ENCODE data around the gene SRPX2.
"Not testable (repeated sequence)": the region's sequence is repeated elsewhere in the genome, so short reads cannot be mapped to it uniquely, and the experiment has no call there.

The SRPX2 gene

DNA sequence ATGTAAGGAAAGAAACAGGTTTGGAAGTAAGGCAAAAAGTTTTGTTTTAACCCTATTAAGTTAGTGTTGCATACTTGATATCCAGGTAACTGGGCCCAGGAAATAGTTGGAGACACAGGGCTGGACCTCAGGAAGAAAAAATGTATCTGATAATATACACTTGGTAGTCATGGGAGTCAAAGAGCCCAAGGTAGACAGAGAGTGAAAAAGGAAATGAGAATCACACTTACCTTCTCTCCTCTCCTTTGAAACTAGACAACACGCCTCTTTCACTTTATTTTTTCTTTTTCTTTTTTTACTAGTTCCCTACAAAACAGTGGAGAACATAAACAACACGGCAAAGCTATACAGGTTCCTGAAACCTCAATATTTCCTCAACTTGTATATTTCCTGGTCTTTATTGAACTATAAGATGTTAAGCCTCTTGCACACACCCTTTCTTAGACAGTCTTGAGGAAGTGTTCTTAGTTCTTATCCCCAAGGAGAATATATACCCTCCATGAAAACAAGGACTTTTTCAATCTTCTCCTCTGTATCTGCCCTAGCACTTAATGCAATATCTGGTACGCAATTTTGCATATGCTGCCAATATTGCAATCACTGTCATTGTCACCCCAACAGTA lies 60.7 kb downstream of the SRPX2 start:
- no peak for DNase-seq

GRCh38 chrX:100710816-100711215 lies 66.8 kb downstream of the SRPX2 start:
- no peak for DNase-seq

DNA sequence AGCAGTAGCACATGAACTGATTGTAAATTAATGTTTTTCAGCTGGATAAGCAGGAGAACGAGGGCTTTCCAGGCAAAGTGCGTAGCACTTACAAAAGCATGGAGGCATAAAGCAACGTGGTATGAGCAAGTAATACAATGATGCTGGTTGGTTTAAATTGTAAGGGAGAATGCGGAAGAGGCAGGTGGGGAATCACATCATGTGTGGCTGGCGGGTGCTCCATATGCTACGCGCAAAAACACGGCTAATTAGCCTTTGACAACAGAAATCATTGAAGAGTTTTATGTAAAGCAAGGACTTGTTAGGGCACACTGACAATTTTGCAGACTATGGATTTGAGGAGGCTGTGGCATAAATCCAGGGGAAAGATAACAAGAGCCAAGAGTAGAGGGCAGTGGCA lies 73.4 kb downstream of the SRPX2 start:
- DNase-seq = no peak

DNA sequence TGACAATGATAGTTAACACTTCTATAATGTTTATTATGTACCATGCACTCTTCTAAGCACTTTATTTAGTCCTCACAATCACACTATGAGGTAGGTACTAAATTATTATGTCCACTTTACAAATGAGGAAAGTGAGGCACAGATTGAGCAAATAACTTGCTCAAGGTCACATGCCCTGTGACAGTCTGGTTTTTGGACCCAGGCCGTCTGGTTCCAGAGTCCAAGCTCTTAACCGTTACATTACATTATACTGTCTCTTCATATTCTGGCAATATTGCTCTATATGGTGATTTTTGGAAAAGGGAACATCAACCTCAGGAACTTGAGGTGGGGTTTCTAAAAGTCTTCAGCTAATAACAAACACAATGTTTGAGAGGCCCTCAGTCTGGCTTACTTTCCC lies 75.1 kb downstream of the SRPX2 start:
- no peak for DNase-seq

DNA sequence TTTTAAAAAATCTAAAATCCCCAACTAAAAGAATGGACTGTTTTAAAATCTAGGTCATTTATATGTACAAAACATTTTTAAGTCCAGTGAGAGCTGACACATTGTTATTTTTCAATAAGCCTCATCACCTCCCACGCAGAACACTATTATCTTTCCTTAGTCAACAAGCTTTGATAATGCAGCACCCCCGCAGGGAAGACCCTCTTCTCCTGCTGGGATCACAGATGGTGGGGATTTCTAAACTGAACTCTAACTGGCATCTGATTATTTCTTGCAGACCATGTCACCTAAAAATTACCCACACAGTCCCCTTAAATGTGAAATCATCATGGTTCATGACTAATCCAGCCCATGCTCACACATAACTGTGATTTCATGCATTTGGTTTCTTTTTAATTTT lies 76.3 kb downstream of the SRPX2 start:
- DNase-seq = no peak

DNA sequence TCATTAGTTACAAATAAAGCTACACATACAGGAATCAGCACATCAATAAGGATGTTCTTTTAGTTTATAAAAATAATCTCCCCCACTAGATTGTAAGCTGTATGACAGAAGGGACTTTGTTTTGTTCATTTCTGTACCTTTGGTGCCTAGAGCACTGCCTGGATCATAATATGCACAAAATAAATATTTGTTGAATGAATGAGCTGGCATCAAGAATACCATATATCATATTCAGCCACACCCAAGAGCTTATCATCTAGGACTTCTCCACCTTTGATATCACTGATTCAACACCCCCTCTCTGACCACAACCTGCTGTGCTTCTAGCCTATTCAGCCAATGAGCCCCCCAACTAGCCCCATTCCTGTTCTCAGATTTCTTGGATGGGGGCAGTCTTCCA lies 77.3 kb downstream of the SRPX2 start:
- DNase-seq = no peak

DNA sequence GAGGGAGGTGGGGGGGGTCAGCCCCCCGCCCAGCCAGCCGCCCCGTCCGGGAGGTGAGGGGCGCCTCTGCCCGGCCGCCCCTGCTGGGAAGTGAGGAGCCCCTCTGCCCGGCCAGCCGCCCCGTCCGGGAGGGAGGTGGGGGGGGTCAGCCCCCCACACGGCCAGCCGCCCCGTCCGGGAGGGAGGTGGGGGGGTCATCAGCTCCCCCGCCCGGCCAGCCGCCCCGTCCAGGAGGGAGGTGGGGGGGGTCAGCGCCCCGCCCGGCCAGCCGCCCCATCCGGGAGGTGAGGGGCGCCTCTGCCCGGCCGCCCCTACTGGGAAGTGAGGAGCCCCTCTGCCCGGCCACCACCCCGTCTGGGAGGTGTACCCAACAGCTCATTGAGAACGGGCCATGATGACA lies 80.0 kb downstream of the SRPX2 start:
- DNase-seq = not testable (repeated sequence)

Data from stimulated activated CD4-positive, alpha-beta T cell treated with anti-CD3 and anti-CD28 coated beads, Interleukin-1b, Interleukin-23, amount 100 ng/mL, for 48 hours (primary cell).